Tracheal epithelial cell (primary cell): ENCODE data around the gene CADM2. TPM values are rescaled to one million over a fixed set of nuclear protein-coding genes. Genes with fewer than 3 reads are reported as not detected.

Source experiments
- total RNA-seq: library from RNA; depleted of rRNA; stranded (reverse); fragments of >200 nt; gene quantifications from 2 replicates; pipeline ENCODE4 v1.2.1, GENCODE V29; 2014

CADM2 gene
- under 0.01 and 0.64 TPM in 2 replicates for total RNA-seq

DNA sequence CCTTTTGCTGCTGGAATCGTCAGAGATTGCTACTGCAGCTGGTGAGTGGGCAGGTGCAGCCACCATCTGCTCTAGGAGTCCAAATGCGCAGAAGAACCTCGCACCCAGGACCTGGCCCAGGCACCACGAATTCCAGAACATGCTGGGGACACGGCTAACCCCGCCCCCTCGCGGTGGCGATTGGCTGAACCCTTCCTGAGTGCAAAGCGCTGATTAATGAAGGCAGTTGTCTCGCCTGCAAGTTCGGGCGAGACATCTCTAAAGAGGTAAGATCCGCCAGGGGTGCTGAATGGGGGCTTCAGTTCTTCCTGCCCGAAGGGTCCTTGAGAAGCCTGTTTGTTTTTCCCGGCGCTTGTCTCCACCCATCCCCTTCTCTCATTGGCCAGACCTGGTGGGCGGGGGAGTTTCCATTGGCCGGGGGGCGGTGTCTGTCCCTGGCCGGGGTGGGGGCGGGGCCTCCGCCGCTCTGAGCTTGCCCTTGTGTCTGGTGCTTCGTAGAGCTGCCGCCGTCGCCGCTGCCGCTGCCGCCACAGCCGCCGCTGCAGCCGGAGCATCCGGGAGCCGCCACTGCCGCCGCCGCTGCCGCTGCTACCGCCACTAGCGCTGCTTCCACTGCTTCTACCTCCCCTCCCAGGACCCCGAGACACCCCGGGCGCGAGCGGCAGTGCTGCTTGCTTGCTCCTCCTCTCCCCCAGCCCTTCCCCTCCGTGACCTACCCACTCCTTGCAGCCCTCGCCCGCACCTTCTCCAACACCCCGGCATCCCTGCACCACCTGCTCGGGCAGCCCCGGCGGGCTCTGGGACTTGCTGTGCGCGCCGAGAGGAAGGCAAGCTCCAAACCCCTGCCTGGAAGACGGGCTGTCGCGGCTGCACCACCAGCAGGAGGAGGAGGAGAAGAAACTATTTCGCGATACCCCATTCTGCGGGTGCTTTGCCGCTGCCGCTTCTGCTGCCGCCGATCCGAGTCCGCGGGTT, at the start of gene CADM2:
Gene CADM2, plus strand, starts transcription at position 495 of the 975 bp plus-strand sequence.

